Cardiac muscle cell (in vitro differentiated cells and primary cell): Measurements from ENCODE around the gene AHRR. TPM values are rescaled to one million over a fixed set of nuclear protein-coding genes. Genes with fewer than 3 reads are reported as not detected.

Experiments
- DNase-seq, 2 donors: peaks; one replicate each; pipeline versions ENCODE4 v3.0.0 to v3.0.0-alpha.2; 2010 to 2017; ENCODE audit warnings: low read depth in 1 of 2, low spot score in 1 of 2
- H3K27ac ChIP-seq: fragments of 200-600 bp; sonication (generic); 2 replicates; pipeline ENCODE4 v1.5.1; 2016
- H3K27me3 ChIP-seq: fragments of 200-600 bp; sonication (generic); 2 replicates; pipeline ENCODE4 v1.6.0; 2016; ENCODE audit warnings: control low read depth
- H3K36me3 ChIP-seq: fragments of 200-600 bp; sonication (generic); 2 replicates; pipeline ENCODE4 v1.5.1; 2016; ENCODE audit warnings: control low read depth
- H3K4me1 ChIP-seq: fragments of 200-600 bp; sonication (generic); 2 replicates; pipeline ENCODE4 v1.8.1; 2017; ENCODE audit warnings: low read depth, mild to moderate bottlenecking, mixed run types
- H3K4me3 ChIP-seq: fragments of 200-600 bp; sonication (generic); 2 replicates; pipeline ENCODE4 v1.5.1; 2016; ENCODE audit warnings: mild to moderate bottlenecking
- H3K9me3 ChIP-seq: fragments of 200-600 bp; sonication (generic); 2 replicates; pipeline ENCODE4 v1.5.1; 2017; ENCODE audit warnings: low read depth, mild to moderate bottlenecking, control low read depth
- CTCF ChIP-seq: IDR thresholded peaks from 2 replicates; pipeline ENCODE4 v1.5.1; 2012; ENCODE audit warnings: low read depth, mild to moderate bottlenecking, low read length
- polyA plus RNA-seq: library from polyadenylated mRNA; unstranded; fragments of >200 nt; fragmentation: Nextera tagmentation; extraction: Ambion mirVana; gene quantifications from 2 replicates; pipeline ENCODE4 v1.2.1, GENCODE V29; 2016
- total RNA-seq: library from RNA; depleted of rRNA; stranded (reverse); fragments of >200 nt; gene quantifications from 2 replicates; pipeline ENCODE4 v1.2.3, GENCODE V29; 2016

Gene AHRR
- total and polyA plus RNA-seq, 2 experiments from 2014 or later: 0.99 to 1.4 TPM

DNA sequence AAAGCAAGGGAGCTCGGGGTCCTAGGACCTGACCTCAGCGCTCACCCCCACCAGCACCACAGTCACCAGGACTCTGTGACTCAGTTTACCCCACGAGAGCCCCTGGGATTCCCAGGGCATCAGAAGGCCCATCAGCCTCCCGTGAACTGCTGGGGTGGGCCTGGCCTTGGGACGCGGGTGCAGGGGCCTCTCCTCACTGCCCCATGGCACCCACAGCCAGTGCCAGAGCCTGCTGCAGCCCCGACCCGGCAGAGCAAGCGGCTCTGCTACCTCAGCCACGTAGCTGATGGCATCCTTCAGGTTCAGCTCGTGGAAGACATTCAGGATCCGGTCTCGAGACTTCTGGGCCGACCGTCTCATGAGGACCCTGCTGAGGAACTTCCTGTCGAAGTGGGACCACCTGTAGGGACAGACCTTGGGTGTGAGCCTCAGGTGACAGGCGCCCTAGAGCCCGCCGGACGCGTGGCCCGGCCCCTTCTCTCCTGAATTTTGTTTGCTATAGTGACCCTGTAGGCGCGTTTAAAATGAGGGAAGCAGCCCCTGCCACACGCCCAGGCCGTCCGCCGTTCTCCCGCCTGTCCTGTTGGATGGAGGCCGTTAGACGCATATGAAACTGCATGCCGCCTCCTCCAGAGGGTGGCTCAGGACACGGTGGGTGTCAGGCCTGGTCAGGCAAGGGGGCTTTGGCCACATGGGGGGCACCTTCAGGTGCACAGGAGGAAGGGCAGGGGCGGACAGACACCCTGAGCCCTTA, 158.2 kb downstream of the AHRR start:
- no peaks in the 10 kb centered on the region for H3K36me3 ChIP-seq
- peaks cover 5% of the 10 kb centered on the region for H3K4me1 ChIP-seq
- no peak for DNase-seq
- no peaks in the 10 kb centered on the region for H3K9me3 ChIP-seq
- no peak for TF ChIP-seq CTCF
- H3K27ac ChIP-seq: no peak overlapping the region
- peaks cover 17% of the 10 kb centered on the region for H3K27me3 ChIP-seq
- no peak overlapping the region for H3K4me3 ChIP-seq

- Histone ChIP-seq H3K27me3 (peaks cover 1% of the 10 kb centered on the region), H3K27ac (no peak overlapping the region), H3K4me1 (no peaks in the 10 kb centered on the region), H3K4me3 (no peak overlapping the region), H3K36me3 (no peaks in the 10 kb centered on the region), H3K9me3 (no peaks in the 10 kb centered on the region)
- no peak for TF ChIP-seq CTCF
- DNase-seq: no peak
Observed at GRCh38 chr5:481347-481746, 159.8 kb downstream of the AHRR start.

DNA sequence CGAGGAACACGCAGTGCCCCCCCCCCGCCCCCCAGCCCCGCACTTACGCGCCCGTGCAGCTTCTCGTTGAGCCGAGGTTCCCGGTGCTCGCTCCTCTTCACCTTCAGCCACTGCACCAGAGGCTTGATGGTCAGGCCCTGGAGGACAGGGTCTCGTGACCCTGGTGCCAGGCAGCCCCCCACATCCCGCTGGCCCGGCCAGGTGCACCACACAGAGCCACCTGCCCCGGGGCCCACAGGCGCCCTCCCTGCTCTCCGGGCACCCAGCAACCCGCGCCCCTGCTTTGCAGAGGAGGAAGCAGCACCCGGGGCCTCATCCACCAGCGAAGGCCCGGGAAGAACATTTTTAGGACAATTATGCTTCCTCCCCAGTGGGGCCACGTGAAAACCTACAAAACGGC, 160.5 kb downstream of the AHRR start:
- Histone ChIP-seq H3K4me3 (no peak overlapping the region), H3K36me3 (no peaks in the 10 kb centered on the region), H3K4me1 (no peaks in the 10 kb centered on the region), H3K9me3 (no peaks in the 10 kb centered on the region), H3K27me3 (no peaks in the 10 kb centered on the region), H3K27ac (no peak overlapping the region)
- DNase-seq: no peak
- TF ChIP-seq CTCF: no peak

DNA sequence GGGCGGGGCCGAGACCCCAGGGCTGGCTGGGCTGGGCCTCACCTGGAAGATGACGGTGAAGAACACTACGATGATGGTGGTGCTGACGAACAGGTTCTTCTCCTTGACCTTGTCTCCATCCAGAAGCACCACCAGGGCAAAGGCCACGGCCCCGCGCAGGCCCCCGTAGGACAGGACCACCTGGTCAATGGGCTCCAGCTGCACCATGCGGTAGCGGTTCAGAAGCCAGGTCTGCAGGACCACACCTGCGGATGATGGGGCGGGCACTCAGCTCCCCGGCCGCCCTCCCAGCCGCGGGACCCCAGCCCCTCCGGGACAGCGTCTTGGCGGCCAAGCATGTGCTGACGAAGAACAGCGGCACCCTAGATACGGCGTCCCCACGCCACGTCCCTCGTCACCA, 161.0 kb downstream of the AHRR start:
- TF ChIP-seq CTCF: no peak
- H3K4me1 ChIP-seq: no peaks in the 10 kb centered on the region
- H3K4me3 ChIP-seq: no peak overlapping the region
- H3K36me3 ChIP-seq: no peaks in the 10 kb centered on the region
- no peaks in the 10 kb centered on the region for H3K9me3 ChIP-seq
- H3K27me3 ChIP-seq: no peaks in the 10 kb centered on the region
- DNase-seq: no peak
- no peak overlapping the region for H3K27ac ChIP-seq

- TF ChIP-seq CTCF: no peak
- Histone ChIP-seq H3K27ac (no peak overlapping the region), H3K9me3 (no peaks in the 10 kb centered on the region), H3K27me3 (no peaks in the 10 kb centered on the region), H3K4me1 (no peaks in the 10 kb centered on the region), H3K36me3 (no peaks in the 10 kb centered on the region), H3K4me3 (no peak overlapping the region)
- no peak for DNase-seq
Observed at GRCh38 chr5:483011-483410, 161.5 kb downstream of the AHRR start.
